ENCODE measurements around the gene HCK.
A peak's percentile ranks its signal among the peaks of the same experiment; 100 is the strongest.
"Not testable (repeated sequence)": the region's sequence is repeated elsewhere in the genome, so short reads cannot be mapped to it uniquely, and the experiment has no call there.

The HCK gene

GRCh38 chr20:32028647-32029372 lies 23.2 kb upstream of the HCK start:
- DNase-seq (ENCODE audit: low read depth in 2 of 2): no peak

- no peak for DNase-seq (ENCODE audit: low read depth in 2 of 2)
Observed at GRCh38 chr20:32029561-32029960, 22.5 kb upstream of the HCK start.

GRCh38 chr20:32031007-32031958 lies 20.8 kb upstream of the HCK start:
- peak; percentile 5 to 39 for DNase-seq (ENCODE audit: low read depth in 2 of 2)

- DNase-seq (ENCODE audit: low read depth in 2 of 2): no peak
Observed at GRCh38 chr20:32033316-32033715, 18.7 kb upstream of the HCK start.

GRCh38 chr20:32033721-32034120 lies 18.3 kb upstream of the HCK start:
- not testable (repeated sequence) for DNase-seq (ENCODE audit: low read depth in 2 of 2)

- DNase-seq (ENCODE audit: low read depth in 2 of 2): no peak
Observed at GRCh38 chr20:32034581-32035425, 17.2 kb upstream of the HCK start.

- no peak for DNase-seq (ENCODE audit: low read depth in 2 of 2)
Observed at GRCh38 chr20:32035426-32035779, 16.6 kb upstream of the HCK start.

- no peak for DNase-seq (ENCODE audit: low read depth in 2 of 2)
Observed at GRCh38 chr20:32036252-32036651, 15.8 kb upstream of the HCK start.

GRCh38 chr20:32036716-32037485 lies 15.1 kb upstream of the HCK start:
- DNase-seq (ENCODE audit: low read depth in 2 of 2): no peak

- no peak for DNase-seq (ENCODE audit: low read depth in 2 of 2)
Observed at GRCh38 chr20:32037929-32038328, 14.1 kb upstream of the HCK start.

GRCh38 chr20:32040142-32040953 lies 11.7 kb upstream of the HCK start:
- DNase-seq (ENCODE audit: low read depth in 2 of 2): no peak

GRCh38 chr20:32045999-32046398 lies 6.0 kb upstream of the HCK start:
- no peak for DNase-seq (ENCODE audit: low read depth in 2 of 2)

GRCh38 chr20:32050324-32050841 lies 1.7 kb upstream of the HCK start:
- no peak for DNase-seq (ENCODE audit: low read depth in 2 of 2)

GRCh38 chr20:32050851-32051556 lies 1.0 kb upstream of the HCK start:
- DNase-seq (ENCODE audit: low read depth in 2 of 2): no peak

- DNase-seq (ENCODE audit: low read depth in 2 of 2): no peak
Observed at GRCh38 chr20:32051720-32052089, 337 bp upstream of the HCK start.

GRCh38 chr20:32052778-32053362 lies 828 bp downstream of the HCK start:
- no peak for DNase-seq (ENCODE audit: low read depth in 2 of 2)

GRCh38 chr20:32053648-32054047 lies 1.6 kb downstream of the HCK start:
- no peak for DNase-seq (ENCODE audit: low read depth in 2 of 2)

GRCh38 chr20:32056708-32057483 lies 4.9 kb downstream of the HCK start:
- no peak for DNase-seq (ENCODE audit: low read depth in 2 of 2)
